Temporal lobe (tissue), 1 donor: ENCODE measurements around the gene DAPP1. TPM values are rescaled to one million over a fixed set of nuclear protein-coding genes. Genes with fewer than 3 reads are reported as not detected.

Source experiments
- total RNA-seq: library from RNA; depleted of rRNA; stranded (reverse); fragments of >200 nt; gene quantifications from one replicate; pipeline ENCODE4 v1.2.3, GENCODE V29; 2014

Gene DAPP1
- total RNA-seq, 1 donor from 2014 or later: 0.25 TPM

Other genes starting within 250 kb of the DAPP1 start
- 2.0 TPM for gene MTTP, start 242.0 kb upstream of the DAPP1 start, total RNA-seq
- gene C4orf54, start 159.0 kb upstream of the DAPP1 start, total RNA-seq: under 0.01 TPM
- 39.8 TPM for gene LAMTOR3, start 77.6 kb downstream of the DAPP1 start, total RNA-seq
- 53.4 TPM for gene DNAJB14, start 129.8 kb downstream of the DAPP1 start, total RNA-seq
- gene H2AZ1, start 133.4 kb downstream of the DAPP1 start, total RNA-seq: 78.9 TPM